HepG2 (cell line): ENCODE measurements around the gene PCNA. TPM values are rescaled to one million over a fixed set of nuclear protein-coding genes. Genes with fewer than 3 reads are reported as not detected.
A peak's percentile ranks its signal among the peaks of the same experiment; 100 is the strongest.

ENCODE experiments used
- GATAD2A ChIP-seq: IDR thresholded peaks from 2 replicates; pipeline ENCODE4 v1.6.1; 2016
- KDM3A ChIP-seq: IDR thresholded peaks from 2 replicates; pipeline ENCODE4 v1.6.1; 2018; ENCODE audit warnings: low read depth, missing compliant biosample characterization
- MBD4 ChIP-seq: IDR thresholded peaks from 2 replicates; pipeline ENCODE4 v1.6.1; 2012; ENCODE audit warnings: low read length, inconsistent platforms, borderline replicate concordance
- MED13 ChIP-seq: sonication (generic); formaldehyde crosslinking; IDR thresholded peaks from 2 replicates; pipeline ENCODE4 v1.5.0; 2020; ENCODE audit warnings: missing genetic modification reagents
- MYNN ChIP-seq: sonication (generic); formaldehyde crosslinking; IDR thresholded peaks from 2 replicates; pipeline ENCODE4 v1.4.0; 2020; ENCODE audit warnings: mild to moderate bottlenecking, low read depth, missing genetic modification reagents
- POGZ ChIP-seq: sonication (generic); formaldehyde crosslinking; IDR thresholded peaks from 2 replicates; pipeline ENCODE4 v1.4.0; 2020; ENCODE audit warnings: mild to moderate bottlenecking, missing genetic modification reagents
- REPIN1 ChIP-seq: sonication (generic); formaldehyde crosslinking; IDR thresholded peaks from 2 replicates; pipeline ENCODE4 v1.8.0; 2022; ENCODE audit warnings: missing genetic modification reagents, low read depth, mild to moderate bottlenecking, borderline replicate concordance
- SOX13 ChIP-seq, 3 experiments: fragments of 450-650 bp in 1 of 3; sonication (generic) in 1 of 3; formaldehyde crosslinking in 1 of 3; IDR thresholded peaks in 2 of 3; conservative IDR thresholded peaks in 1 of 3; 2 replicates each; pipeline versions ENCODE4 v1.5.0 to v1.6.1; 2016 to 2020; ENCODE audit warnings: antibody characterized with exemption in 1 of 3, mild to moderate bottlenecking in 1 of 3, missing compliant biosample characterization in 1 of 3, missing genetic modification reagents in 1 of 3, moderate library complexity in 1 of 3
- STAG1 ChIP-seq: sonication (generic); formaldehyde crosslinking; IDR thresholded peaks from 2 replicates; pipeline ENCODE4 v1.4.0; 2020; ENCODE audit warnings: missing genetic modification reagents
- XRCC5 ChIP-seq: fragments of 200-400 bp; formaldehyde crosslinking; optimal IDR thresholded peaks from 2 replicates; pipeline ENCODE3; 2017; ENCODE audit warnings: mild to moderate bottlenecking, low read length
- ZFP90 ChIP-seq: sonication (generic); formaldehyde crosslinking; IDR thresholded peaks from 2 replicates; pipeline ENCODE4 v1.8.0; 2022; ENCODE audit warnings: missing genetic modification reagents, mild to moderate bottlenecking, inconsistent platforms, borderline replicate concordance
- ZKSCAN1 ChIP-seq: fragments of 150-350 bp; IDR thresholded peaks from 2 replicates; pipeline ENCODE4 v1.6.1; 2014; ENCODE audit warnings: low read length
- ZNF136 ChIP-seq: sonication (generic); formaldehyde crosslinking; IDR thresholded peaks from 2 replicates; pipeline ENCODE4 v1.8.1; 2022; ENCODE audit warnings: low read depth, mild to moderate bottlenecking, moderate library complexity, missing genetic modification reagents
- ZNF251 ChIP-seq: sonication (generic); formaldehyde crosslinking; IDR thresholded peaks from 2 replicates; pipeline ENCODE4 v1.9.0; 2021; ENCODE audit warnings: mild to moderate bottlenecking, missing genetic modification reagents
- ZNF282 ChIP-seq: fragments of 450-650 bp; IDR thresholded peaks from 2 replicates; pipeline ENCODE4 v1.6.1; 2018; ENCODE audit not compliant: partially characterized antibody
- ZNF296 ChIP-seq: sonication (generic); formaldehyde crosslinking; conservative IDR thresholded peaks from 2 replicates; pipeline ENCODE4 v1.5.0; 2020; ENCODE audit warnings: mild to moderate bottlenecking, missing genetic modification reagents
- ZNF383 ChIP-seq: sonication (generic); formaldehyde crosslinking; IDR thresholded peaks from 2 replicates; pipeline ENCODE4 v1.4.0; 2020; ENCODE audit warnings: missing genetic modification reagents, mild to moderate bottlenecking, borderline replicate concordance
- ZNF446 ChIP-seq: sonication (generic); formaldehyde crosslinking; IDR thresholded peaks from 2 replicates; pipeline ENCODE4 v1.5.0; 2020; ENCODE audit warnings: mild to moderate bottlenecking, missing genetic modification reagents
- ZNF557 ChIP-seq: sonication (generic); formaldehyde crosslinking; IDR thresholded peaks from 2 replicates; pipeline ENCODE4 v1.4.0; 2020; ENCODE audit warnings: missing genetic modification reagents
- ZNF564 ChIP-seq: sonication (generic); formaldehyde crosslinking; IDR thresholded peaks from 2 replicates; pipeline ENCODE4 v1.8.1; 2023; ENCODE audit warnings: mild to moderate bottlenecking, missing genetic modification reagents
- polyA plus RNA-seq, 8 experiments: library from polyadenylated mRNA; depleted of rRNA in 3 of 8; stranded (reverse) in 7 of 8; unstranded in 1 of 8; fragments of >200 nt; fragmentation: Illumina TruSeq in 4 of 8; extraction: Trizol in 4 of 8; gene quantifications; 2 replicates each; pipeline versions ENCODE4 v1.2.1 to v1.2.3, GENCODE V29; 2011 to 2016; ENCODE audit warnings: low read depth in 4 of 8, missing spikeins in 1 of 8, mixed read lengths in 1 of 8; ENCODE audit not compliant: insufficient read depth in 1 of 8
- total RNA-seq, 5 experiments: library from RNA; depleted of rRNA; stranded (reverse); fragments of >200 nt; fragmentation: Illumina TruSeq; extraction: Trizol; gene quantifications; 2 replicates each; pipeline ENCODE4 v1.2.3, GENCODE V29; 2016; ENCODE audit warnings: low read depth in 1 of 5
- TF ChIP-seq, protein P1 (sequence below): fragments of 450-650 bp; IDR thresholded peaks from 2 replicates; pipeline ENCODE4 v1.6.1; 2017; ENCODE audit warnings: mild to moderate bottlenecking
- TF ChIP-seq, protein P2 (sequence below): fragments of 450-650 bp; IDR thresholded peaks from 2 replicates; pipeline ENCODE4 v1.6.1; 2016
- TF ChIP-seq, protein P3 (sequence below): sonication (generic); formaldehyde crosslinking; IDR thresholded peaks from 2 replicates; pipeline ENCODE4 v1.5.0; 2020; ENCODE audit warnings: mild to moderate bottlenecking, missing genetic modification reagents

The PCNA gene
- total and polyA plus RNA-seq, 2 of the 13 experiments (the other 11 are each of a cell fraction or from before 2014, with no cell fraction given) = 229 to 655 TPM

DNA sequence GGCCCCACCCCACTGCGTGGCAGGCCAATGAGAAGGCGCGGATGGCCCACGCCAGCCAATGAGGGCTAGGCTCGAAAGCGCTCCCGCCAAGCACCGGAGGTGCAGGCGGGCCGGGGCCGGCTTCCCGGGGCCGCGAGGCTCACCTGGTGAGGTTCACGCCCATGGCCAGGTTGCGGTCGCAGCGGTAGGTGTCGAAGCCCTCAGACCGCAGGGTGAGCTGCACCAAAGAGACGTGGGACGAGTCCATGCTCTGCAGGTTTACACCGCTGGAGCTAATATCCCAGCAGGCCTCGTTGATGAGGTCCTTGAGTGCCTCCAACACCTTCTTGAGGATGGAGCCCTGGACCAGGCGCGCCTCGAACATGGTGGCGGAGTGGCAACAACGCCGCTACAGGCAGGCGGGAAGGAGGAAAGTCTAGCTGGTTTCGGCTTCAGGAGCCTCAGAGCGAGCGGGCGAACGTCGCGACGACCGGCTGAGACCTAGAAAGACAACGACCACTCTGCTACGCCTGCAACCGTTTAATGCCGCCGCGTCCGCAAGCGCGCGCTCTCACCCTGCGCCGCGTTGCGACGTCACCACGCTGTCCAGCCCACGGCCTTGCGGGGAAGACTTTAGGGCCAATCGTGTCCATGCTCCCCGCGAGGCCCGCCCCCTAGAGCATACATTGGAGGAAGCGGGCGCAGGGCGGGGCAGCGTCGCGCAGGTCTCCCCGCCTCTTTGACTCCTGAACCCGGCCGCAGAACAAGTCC lies at the start of gene PCNA (continued):
- TF ChIP-seq ZNF136 (CRISPR knock-in tag) = peak; percentile 66
- TF ChIP-seq ZNF446 = peak; percentile 100
- no peak for TF ChIP-seq ZNF282
- no peak for TF ChIP-seq MBD4
- TF ChIP-seq ZFP90 = peak; percentile 99
- TF ChIP-seq KDM3A (CRISPR knock-in tag) = peak; percentile 70; the same call in 1 of the 2 replicates
- TF ChIP-seq ZNF557 = peak; percentile 96
- TF ChIP-seq ZNF251 (CRISPR knock-in tag) = peak; percentile 99; the same call in 1 of the 2 replicates
- TF ChIP-seq REPIN1 = peak; percentile 93
- peak; percentile 30 for TF ChIP-seq XRCC5
- peak; percentile 13; the same call in 1 of the 2 replicates for TF ChIP-seq STAG1 (CRISPR knock-in tag)
- TF ChIP-seq, protein P1, sequence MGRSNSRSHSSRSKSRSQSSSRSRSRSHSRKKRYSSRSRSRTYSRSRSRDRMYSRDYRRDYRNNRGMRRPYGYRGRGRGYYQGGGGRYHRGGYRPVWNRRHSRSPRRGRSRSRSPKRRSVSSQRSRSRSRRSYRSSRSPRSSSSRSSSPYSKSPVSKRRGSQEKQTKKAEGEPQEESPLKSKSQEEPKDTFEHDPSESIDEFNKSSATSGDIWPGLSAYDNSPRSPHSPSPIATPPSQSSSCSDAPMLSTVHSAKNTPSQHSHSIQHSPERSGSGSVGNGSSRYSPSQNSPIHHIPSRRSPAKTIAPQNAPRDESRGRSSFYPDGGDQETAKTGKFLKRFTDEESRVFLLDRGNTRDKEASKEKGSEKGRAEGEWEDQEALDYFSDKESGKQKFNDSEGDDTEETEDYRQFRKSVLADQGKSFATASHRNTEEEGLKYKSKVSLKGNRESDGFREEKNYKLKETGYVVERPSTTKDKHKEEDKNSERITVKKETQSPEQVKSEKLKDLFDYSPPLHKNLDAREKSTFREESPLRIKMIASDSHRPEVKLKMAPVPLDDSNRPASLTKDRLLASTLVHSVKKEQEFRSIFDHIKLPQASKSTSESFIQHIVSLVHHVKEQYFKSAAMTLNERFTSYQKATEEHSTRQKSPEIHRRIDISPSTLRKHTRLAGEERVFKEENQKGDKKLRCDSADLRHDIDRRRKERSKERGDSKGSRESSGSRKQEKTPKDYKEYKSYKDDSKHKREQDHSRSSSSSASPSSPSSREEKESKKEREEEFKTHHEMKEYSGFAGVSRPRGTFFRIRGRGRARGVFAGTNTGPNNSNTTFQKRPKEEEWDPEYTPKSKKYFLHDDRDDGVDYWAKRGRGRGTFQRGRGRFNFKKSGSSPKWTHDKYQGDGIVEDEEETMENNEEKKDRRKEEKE = no peak
- TF ChIP-seq POGZ (CRISPR knock-in tag) = peak; percentile 93
- TF ChIP-seq ZKSCAN1 = no peak
- TF ChIP-seq ZNF296 = peak; percentile 98
- TF ChIP-seq ZNF383 (CRISPR knock-in tag) = 0 out of 2 replicates have a peak, but pooled peaks have one; percentile 48
- TF ChIP-seq ZNF564 (CRISPR knock-in tag) = peak; percentile 99
- TF ChIP-seq, protein P2, sequence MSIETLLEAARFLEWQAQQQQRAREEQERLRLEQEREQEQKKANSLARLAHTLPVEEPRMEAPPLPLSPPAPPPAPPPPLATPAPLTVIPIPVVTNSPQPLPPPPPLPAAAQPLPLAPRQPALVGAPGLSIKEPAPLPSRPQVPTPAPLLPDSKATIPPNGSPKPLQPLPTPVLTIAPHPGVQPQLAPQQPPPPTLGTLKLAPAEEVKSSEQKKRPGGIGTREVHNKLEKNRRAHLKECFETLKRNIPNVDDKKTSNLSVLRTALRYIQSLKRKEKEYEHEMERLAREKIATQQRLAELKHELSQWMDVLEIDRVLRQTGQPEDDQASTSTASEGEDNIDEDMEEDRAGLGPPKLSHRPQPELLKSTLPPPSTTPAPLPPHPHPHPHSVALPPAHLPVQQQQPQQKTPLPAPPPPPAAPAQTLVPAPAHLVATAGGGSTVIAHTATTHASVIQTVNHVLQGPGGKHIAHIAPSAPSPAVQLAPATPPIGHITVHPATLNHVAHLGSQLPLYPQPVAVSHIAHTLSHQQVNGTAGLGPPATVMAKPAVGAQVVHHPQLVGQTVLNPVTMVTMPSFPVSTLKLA = peak; percentile 73
- peak; percentile 6; the same call in 1 of the 2 replicates for TF ChIP-seq GATAD2A (CRISPR knock-in tag)
- TF ChIP-seq MED13 = peak; percentile 68; the same call in 1 of the 2 replicates
- TF ChIP-seq, protein P3, sequence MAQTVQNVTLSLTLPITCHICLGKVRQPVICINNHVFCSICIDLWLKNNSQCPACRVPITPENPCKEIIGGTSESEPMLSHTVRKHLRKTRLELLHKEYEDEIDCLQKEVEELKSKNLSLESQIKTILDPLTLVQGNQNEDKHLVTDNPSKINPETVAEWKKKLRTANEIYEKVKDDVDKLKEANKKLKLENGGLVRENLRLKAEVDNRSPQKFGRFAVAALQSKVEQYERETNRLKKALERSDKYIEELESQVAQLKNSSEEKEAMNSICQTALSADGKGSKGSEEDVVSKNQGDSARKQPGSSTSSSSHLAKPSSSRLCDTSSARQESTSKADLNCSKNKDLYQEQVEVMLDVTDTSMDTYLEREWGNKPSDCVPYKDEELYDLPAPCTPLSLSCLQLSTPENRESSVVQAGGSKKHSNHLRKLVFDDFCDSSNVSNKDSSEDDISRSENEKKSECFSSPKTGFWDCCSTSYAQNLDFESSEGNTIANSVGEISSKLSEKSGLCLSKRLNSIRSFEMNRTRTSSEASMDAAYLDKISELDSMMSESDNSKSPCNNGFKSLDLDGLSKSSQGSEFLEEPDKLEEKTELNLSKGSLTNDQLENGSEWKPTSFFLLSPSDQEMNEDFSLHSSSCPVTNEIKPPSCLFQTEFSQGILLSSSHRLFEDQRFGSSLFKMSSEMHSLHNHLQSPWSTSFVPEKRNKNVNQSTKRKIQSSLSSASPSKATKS (CRISPR knock-in tag) = peak; percentile 99
- TF ChIP-seq MYNN (CRISPR knock-in tag) = peak; percentile 88; the same call in 1 of the 2 replicates
- peak; percentile 39; the same call in 1 of the 2 replicates for TF ChIP-seq SOX13 (IDR thresholded peaks at IDR 0.05)
- TF ChIP-seq SOX13 (CRISPR knock-in tag; conservative IDR thresholded peaks at IDR 0.05 in 1 of 2, IDR thresholded peaks at IDR 0.05 in 1 of 2) = peak in 1 of 2 experiments; percentile 33; a peak in 2 of 4 replicates
